Measurements from ENCODE around the gene LRRC37A3.
"Not testable (repeated sequence)": the region's sequence is repeated elsewhere in the genome, so short reads cannot be mapped to it uniquely, and the experiment has no call there.

LRRC37A3 gene

DNA sequence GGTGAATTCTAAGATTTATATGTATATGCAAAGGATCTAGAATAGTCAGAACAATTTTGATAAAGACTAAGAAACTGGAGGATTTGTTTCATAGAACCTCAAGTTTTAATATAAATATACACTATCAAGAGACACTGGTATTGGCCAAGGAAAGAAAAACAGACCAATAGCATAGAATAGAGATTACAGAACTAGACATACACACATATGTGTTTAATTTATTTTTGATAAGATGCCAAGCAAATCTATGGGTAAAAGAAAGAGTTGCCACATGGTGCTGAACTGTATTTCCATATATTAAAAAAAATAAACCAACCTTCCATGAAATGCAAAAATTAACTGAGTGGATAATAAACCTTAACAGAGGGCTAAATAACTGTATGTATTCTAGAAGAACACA, 27.9 kb upstream of the LRRC37A3 start:
- TF ChIP-seq, protein P1, sequence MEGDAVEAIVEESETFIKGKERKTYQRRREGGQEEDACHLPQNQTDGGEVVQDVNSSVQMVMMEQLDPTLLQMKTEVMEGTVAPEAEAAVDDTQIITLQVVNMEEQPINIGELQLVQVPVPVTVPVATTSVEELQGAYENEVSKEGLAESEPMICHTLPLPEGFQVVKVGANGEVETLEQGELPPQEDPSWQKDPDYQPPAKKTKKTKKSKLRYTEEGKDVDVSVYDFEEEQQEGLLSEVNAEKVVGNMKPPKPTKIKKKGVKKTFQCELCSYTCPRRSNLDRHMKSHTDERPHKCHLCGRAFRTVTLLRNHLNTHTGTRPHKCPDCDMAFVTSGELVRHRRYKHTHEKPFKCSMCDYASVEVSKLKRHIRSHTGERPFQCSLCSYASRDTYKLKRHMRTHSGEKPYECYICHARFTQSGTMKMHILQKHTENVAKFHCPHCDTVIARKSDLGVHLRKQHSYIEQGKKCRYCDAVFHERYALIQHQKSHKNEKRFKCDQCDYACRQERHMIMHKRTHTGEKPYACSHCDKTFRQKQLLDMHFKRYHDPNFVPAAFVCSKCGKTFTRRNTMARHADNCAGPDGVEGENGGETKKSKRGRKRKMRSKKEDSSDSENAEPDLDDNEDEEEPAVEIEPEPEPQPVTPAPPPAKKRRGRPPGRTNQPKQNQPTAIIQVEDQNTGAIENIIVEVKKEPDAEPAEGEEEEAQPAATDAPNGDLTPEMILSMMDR (IDR thresholded peaks at IDR 0.05; ENCODE audit: low read depth, low read length) = no peak
- no peak for DNase-seq (ENCODE audit: extremely low read depth, low read depth)

DNA sequence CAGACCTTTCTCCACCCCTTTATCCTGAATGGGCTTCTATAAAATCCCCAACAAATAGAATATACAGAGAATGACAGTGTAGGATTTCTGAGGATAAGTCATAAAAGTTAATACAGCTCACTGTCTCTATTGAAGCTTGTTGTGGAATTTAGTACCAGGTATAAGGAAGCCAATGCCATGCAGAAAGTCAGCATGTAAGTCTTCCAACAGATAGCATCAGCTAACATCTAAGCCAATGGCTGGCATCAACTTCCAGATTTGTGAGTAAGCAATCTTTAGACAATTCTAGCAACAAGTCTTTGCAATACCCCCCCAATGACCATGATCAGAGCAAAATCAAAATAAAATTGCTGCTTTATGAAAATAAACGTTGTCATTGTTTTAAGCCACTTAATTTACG, 22.5 kb upstream of the LRRC37A3 start:
- DNase-seq (ENCODE audit: extremely low read depth, low read depth) = no peak
- TF ChIP-seq, protein P1 (IDR thresholded peaks at IDR 0.05; ENCODE audit: low read depth, low read length) = no peak

DNA sequence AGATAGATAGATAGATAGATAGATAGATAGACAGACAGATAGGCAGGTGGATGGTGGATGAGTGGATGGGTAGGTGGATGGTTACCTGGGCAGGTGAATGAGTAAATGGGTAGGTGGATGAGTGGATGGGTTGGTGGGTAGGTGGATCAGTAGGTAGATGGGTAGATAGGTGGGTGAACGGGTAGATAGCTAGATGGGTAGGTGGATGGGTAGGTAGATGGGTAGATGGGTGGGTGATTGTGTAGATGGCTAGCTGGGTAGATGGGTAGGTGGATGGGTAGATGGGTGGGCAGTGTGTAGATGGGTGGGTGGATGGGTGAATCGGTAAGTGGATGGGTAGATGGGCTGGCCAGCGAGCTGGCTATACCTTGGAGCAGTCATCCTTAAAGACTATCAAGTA, 21.8 kb upstream of the LRRC37A3 start:
- TF ChIP-seq, protein P1 (IDR thresholded peaks at IDR 0.05; ENCODE audit: low read depth, low read length) = no peak
- DNase-seq (ENCODE audit: extremely low read depth, low read depth) = no peak

DNA sequence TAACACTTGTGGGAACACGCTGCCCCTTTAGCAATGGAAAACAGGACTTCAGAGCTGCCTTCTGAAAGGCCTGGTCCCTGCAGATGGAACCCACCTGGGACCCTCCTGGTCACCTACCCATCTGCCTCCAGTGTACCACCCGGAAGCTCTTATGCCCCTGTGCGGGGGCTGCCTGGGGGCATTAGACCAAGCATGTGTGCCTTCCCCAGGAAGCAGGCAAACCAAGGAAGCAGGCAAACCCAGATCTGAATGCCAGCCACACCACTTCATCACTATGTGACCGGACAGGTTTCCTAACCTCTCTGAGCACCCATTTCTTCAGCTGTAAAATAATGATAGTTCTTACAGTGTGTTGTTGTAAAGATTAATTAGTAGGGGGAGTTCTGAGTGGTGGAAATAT, 20.8 kb upstream of the LRRC37A3 start:
- TF ChIP-seq, protein P1 (IDR thresholded peaks at IDR 0.05; ENCODE audit: low read depth, low read length) = no peak
- DNase-seq (ENCODE audit: extremely low read depth, low read depth) = no peak

DNA sequence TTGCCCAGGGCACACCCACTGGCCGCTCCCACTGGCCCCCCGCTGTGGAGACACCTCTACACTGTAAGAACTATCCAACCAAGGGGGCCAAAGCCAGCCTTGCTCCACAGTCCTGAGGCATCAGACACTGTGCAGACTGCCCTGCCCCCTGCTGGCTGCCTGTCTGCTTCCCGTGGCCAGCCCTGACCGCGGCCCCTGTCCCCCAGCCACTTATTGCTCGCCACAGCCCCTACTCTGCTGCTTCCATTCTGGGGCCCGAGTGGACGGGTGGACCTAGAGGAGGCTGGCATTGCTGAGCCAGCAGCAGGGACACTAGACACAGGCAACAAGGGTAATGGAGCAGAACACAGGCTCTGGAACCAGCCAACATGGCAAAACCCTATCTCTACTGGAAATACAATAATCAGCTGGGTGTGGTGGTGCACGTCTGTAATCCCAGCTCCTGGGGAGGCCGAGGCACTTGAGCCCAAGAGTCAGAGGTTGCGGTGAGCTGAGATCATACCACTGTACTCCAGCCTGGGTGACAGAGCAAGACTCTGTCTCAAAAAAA, 19.7 kb upstream of the LRRC37A3 start:
- no peak for DNase-seq (ENCODE audit: extremely low read depth, low read depth)
- TF ChIP-seq, protein P1 (IDR thresholded peaks at IDR 0.05; ENCODE audit: low read depth, low read length) = peak; percentile 52

DNA sequence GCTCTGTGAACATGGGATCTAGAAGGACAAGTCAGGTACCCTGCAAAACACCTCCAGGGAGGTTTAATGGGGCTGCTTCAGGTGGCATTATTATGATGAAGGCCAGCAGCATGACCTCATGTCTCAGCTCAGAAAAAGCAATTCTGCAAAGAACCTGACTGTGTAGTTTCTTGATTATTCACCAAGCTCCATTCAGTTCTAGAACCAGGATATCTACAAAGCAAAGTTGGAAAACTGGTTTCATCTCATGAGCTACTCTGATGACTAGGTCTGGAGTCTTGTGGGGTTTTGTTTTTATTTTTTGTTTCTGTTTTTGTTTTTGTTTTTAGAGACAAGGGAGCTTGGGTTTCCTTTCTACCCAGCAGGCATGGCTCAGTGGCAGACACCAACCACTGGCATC, 19.0 kb upstream of the LRRC37A3 start:
- DNase-seq (ENCODE audit: extremely low read depth, low read depth) = no peak
- TF ChIP-seq, protein P1 (IDR thresholded peaks at IDR 0.05; ENCODE audit: low read depth, low read length) = no peak

DNA sequence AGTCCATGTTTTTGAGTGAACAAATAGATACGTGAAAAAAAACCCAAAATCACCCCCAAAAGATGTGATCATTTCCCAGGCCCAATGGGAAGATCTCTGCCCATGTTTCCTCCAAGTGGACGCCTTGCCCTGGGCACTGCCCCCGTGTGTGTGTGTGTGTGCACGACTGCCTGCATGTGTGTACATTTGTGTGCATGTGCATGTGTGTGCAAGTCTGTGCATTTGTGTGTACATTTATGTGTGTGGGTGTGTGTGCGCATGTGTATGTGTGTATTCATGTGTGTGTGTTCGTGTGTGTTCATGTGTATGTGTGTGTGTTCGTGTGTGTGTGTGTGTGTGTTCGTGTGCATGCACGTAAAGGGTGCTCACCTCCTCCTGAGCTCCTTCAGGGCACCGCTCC, 16.8 kb upstream of the LRRC37A3 start:
- TF ChIP-seq, protein P1 (IDR thresholded peaks at IDR 0.05; ENCODE audit: low read depth, low read length) = no peak
- no peak for DNase-seq (ENCODE audit: extremely low read depth, low read depth)

DNA sequence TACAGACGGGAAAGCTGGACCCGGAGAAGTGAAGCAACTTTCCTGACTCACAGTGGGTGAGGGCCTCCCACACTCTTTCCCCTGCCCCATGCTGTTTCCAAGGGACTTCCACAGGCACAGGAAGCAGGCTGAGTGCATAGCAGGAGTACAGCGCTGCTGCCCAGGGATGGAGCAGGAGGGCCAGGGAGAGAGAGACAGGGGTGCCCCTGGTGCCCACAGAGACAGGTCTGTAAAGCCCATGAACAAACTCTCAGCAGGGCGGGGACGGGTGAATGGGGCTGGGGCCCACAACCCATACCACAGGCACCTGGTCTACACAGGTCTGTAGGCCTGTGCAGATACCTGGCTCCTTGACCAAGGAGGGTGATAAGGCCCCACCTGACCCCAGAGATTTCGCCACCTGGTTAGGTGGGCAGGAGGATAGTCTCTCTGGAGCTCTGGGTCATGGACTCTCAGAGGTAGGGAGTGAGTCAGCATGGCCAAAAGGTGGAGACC, 15.1 kb upstream of the LRRC37A3 start:
- not testable (repeated sequence) for DNase-seq (ENCODE audit: extremely low read depth, low read depth)

DNA sequence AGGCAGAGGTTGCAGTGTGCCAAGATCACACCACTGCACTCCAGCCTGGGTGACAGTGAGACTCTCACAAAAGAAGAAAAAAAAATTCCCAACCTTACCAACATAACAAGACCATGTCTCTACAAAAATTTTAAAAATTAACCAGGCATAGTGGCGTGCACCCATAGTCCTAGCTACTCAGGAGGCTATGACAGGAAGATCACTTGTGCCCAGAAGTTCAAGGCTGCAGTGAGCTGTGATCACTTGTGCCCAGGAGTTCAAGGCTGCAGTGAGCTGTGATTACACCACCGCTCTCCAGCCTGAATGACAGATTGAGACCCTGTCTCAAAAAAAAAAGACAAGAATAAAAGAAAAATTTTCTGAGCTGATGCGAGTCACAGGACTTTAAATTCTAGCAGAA, 13.6 kb upstream of the LRRC37A3 start:
- DNase-seq (ENCODE audit: extremely low read depth, low read depth) = not testable (repeated sequence)

DNA sequence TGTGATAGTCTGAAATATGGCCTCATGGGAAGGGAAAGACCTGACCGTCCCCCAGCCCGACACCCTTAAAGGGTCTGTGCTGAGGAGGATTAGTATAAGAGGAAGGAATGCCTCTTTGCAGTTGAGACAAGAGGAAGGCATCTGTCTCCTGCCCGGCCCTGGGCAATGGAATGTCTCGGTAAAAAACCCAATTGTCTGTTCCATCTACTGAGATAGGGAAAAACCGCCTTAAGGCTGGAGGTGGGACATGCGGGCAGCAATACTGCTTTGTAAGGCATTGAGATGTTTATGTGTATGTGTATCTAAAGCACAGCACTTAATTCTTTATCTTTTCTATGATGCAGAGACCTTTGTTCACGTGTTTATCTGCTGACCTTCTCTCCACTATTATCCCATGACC, 11.1 kb upstream of the LRRC37A3 start:
- DNase-seq (ENCODE audit: extremely low read depth, low read depth) = not testable (repeated sequence)

DNA sequence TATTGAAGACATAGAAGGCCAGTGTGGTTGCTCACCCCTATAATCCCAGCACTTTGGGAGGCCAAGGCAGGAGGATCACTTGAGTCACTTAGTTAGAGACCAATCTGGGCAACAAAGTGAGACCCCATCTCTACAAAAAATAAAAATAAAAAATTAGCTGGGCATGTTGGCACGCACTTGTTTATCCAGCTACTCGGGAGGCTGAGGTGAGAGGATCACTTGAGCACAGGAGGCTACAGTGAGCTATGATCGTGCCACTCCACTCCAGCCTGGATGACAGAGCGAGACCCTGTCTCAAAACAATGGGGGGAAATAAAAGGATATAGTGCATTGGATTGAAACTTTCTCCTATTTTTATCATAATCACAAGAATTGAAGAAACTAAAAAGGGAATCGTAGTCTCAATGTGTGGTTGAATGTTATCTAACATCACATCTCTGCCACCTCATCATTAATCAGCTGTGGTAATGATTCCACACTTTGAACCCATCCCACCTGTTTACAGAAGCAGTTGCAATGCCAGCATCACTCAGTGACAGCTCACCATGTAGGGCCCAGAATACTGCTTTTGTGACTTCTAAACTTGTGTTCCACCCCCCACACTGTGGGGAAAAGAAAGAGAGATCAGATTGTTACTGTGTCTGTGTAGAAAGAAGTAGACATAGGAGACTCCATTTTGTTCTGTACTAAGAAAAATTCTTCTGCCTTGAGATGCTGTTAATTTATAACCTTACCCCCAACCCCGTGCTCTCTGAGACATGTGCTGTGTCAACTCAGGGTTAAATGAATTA, 10.3 kb upstream of the LRRC37A3 start:
- not testable (repeated sequence) for DNase-seq (ENCODE audit: extremely low read depth, low read depth)
